ENCODE results near the gene JPH3. TPM values are rescaled to one million over a fixed set of nuclear protein-coding genes. Genes with fewer than 3 reads are reported as not detected.

JPH3 gene
- total RNA-seq, 2 experiments from 2014 or later = not detected

- Mint-ChIP-seq H3K4me3 (no peak overlapping the region), H3K36me3 (ENCODE audit: low read depth) (no peaks in the 10 kb centered on the region), H3K4me1 (ENCODE audit: low read depth) (no peaks in the 10 kb centered on the region), H3K27me3 (peaks cover 50% of the 10 kb centered on the region), H3K9me3 (no peaks in the 10 kb centered on the region), H3K27ac (no peak overlapping the region)
- TF ChIP-seq, protein P1, sequence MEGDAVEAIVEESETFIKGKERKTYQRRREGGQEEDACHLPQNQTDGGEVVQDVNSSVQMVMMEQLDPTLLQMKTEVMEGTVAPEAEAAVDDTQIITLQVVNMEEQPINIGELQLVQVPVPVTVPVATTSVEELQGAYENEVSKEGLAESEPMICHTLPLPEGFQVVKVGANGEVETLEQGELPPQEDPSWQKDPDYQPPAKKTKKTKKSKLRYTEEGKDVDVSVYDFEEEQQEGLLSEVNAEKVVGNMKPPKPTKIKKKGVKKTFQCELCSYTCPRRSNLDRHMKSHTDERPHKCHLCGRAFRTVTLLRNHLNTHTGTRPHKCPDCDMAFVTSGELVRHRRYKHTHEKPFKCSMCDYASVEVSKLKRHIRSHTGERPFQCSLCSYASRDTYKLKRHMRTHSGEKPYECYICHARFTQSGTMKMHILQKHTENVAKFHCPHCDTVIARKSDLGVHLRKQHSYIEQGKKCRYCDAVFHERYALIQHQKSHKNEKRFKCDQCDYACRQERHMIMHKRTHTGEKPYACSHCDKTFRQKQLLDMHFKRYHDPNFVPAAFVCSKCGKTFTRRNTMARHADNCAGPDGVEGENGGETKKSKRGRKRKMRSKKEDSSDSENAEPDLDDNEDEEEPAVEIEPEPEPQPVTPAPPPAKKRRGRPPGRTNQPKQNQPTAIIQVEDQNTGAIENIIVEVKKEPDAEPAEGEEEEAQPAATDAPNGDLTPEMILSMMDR (IDR thresholded peaks at IDR 0.05) = no peak
- CTCF ChIA-PET = no interaction called here
- no peaks in the 10 kb centered on the region for H3K36me3 ChIP-seq (ENCODE audit: insufficient read depth, low read length)
- DNase-seq = no peak
- no peak for ATAC-seq (ENCODE audit: poor library complexity)
- H3K4me3 ChIP-seq (ENCODE audit: low read length) = no peak overlapping the region
- POLR2A ChIA-PET = no interaction called here
- intact Hi-C loops (cut with DNase I, micrococcal nuclease) = no loop called here
- H3K27ac ChIP-seq (ENCODE audit: low read depth in 1 of 2, low read length in 2 of 2) = no peak overlapping the region
- peaks cover 17 to 32% of the 10 kb centered on the region in 2 experiments for H3K27me3 ChIP-seq (ENCODE audit: control insufficient read depth in 1 of 2, insufficient read depth in 2 of 2, low read length in 2 of 2)
- H3K9me3 ChIP-seq (ENCODE audit: control insufficient read depth in 1 of 2, insufficient read depth in 1 of 2, low read length in 2 of 2) = peaks cover 0 to 21% of the 10 kb centered on the region in 2 experiments
- no peaks in the 10 kb centered on the region for H3K4me1 ChIP-seq (ENCODE audit: insufficient read depth, low read length)
These were observed 7.7 kb downstream of the JPH3 start for GRCh38 chr16:87610026-87610425.

DNA sequence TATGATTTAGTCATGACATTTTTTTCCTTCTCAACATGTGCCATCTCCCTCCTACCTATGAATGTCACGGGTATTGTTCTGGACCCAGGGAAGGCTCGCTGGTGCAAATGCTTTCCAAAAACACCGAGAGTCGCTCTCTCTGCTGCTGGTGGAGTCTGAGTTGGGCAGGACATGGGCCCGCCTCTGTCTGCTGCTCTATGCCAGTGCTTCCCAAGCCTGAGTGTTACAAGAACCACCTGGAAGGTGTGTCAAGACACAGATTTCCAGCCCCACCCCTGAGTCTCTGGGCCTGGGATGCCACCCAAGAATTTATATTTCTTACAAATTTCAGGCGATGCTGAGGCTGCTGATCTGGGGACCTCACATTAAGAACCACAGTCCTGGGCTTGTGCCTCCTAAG, 9.1 kb downstream of the JPH3 start:
- no peak for DNase-seq
- Mint-ChIP-seq H3K4me3 (no peak overlapping the region), H3K4me1 (ENCODE audit: low read depth) (no peaks in the 10 kb centered on the region), H3K9me3 (no peaks in the 10 kb centered on the region), H3K36me3 (ENCODE audit: low read depth) (no peaks in the 10 kb centered on the region), H3K27ac (no peak overlapping the region), H3K27me3 (peaks cover 38% of the 10 kb centered on the region)
- peaks cover 8 to 18% of the 10 kb centered on the region in 2 experiments for H3K27me3 ChIP-seq (ENCODE audit: control insufficient read depth in 1 of 2, insufficient read depth in 2 of 2, low read length in 2 of 2)
- ATAC-seq (ENCODE audit: poor library complexity) = no peak
- TF ChIP-seq, protein P1 (IDR thresholded peaks at IDR 0.05) = no peak
- POLR2A ChIA-PET = no interaction called here
- H3K9me3 ChIP-seq (ENCODE audit: control insufficient read depth in 1 of 2, insufficient read depth in 1 of 2, low read length in 2 of 2) = peaks cover 0 to 21% of the 10 kb centered on the region in 2 experiments
- CTCF ChIA-PET = no interaction called here
- H3K27ac ChIP-seq (ENCODE audit: low read depth in 1 of 2, low read length in 2 of 2) = no peak overlapping the region
- H3K36me3 ChIP-seq (ENCODE audit: insufficient read depth, low read length) = no peaks in the 10 kb centered on the region
- intact Hi-C loops (cut with DNase I, micrococcal nuclease) = no loop called here
- H3K4me3 ChIP-seq (ENCODE audit: low read length) = no peak overlapping the region
- H3K4me1 ChIP-seq (ENCODE audit: insufficient read depth, low read length) = no peaks in the 10 kb centered on the region

- POLR2A ChIA-PET = no interaction called here
- H3K9me3 Mint-ChIP-seq = no peaks in the 10 kb centered on the region
These were observed 11.7 kb downstream of the JPH3 start for GRCh38 chr16:87613961-87614360.

More at GRCh38 chr16:87613961-87614360, 11.7 kb downstream of the JPH3 start:
- no peak overlapping the region for H3K27ac ChIP-seq (ENCODE audit: low read depth in 1 of 2, low read length in 2 of 2)
- TF ChIP-seq, protein P1 (IDR thresholded peaks at IDR 0.05) = no peak
- H3K36me3 ChIP-seq (ENCODE audit: insufficient read depth, low read length) = no peaks in the 10 kb centered on the region
- DNase-seq = no peak
- peaks cover 0 to under 1% of the 10 kb centered on the region in 2 experiments for H3K9me3 ChIP-seq (ENCODE audit: control insufficient read depth in 1 of 2, insufficient read depth in 1 of 2, low read length in 2 of 2)
- Mint-ChIP-seq H3K27ac (no peak overlapping the region), H3K4me1 (ENCODE audit: low read depth) (no peaks in the 10 kb centered on the region), H3K4me3 (no peak overlapping the region), H3K27me3 (peaks cover 23% of the 10 kb centered on the region), H3K36me3 (ENCODE audit: low read depth) (no peaks in the 10 kb centered on the region)
- CTCF ChIA-PET = no interaction called here
- ATAC-seq (ENCODE audit: poor library complexity) = no peak
- no peak overlapping the region for H3K4me3 ChIP-seq (ENCODE audit: low read length)
- H3K4me1 ChIP-seq (ENCODE audit: insufficient read depth, low read length) = no peaks in the 10 kb centered on the region
- intact Hi-C loops (cut with DNase I, micrococcal nuclease) = no loop called here
- H3K27me3 ChIP-seq (ENCODE audit: control insufficient read depth in 1 of 2, insufficient read depth in 2 of 2, low read length in 2 of 2) = peaks cover 0 to 6% of the 10 kb centered on the region in 2 experiments

All from CD4-positive, alpha-beta T cell (primary cell).